T-helper 1 cell treated with Interleukin-12 subunit alpha and Interleukin-12 subunit beta and Interleukin-4 antibody, amounts not matched to agents 30 ng/mL and 1 ng/mL, for 36 hours (primary cell): ENCODE data around the gene ARRDC4. TPM values are rescaled to one million over a fixed set of nuclear protein-coding genes. Genes with fewer than 3 reads are reported as not detected.
"Not testable (repeated sequence)": the region's sequence is repeated elsewhere in the genome, so short reads cannot be mapped to it uniquely, and the experiment has no call there.

Experiments used
- intact Hi-C: fragments of 100-400 bp; cut with micrococcal nuclease; formaldehyde crosslinking; loops from one replicate; pipeline ENCODE4 v1.15.1; 2024
- total RNA-seq: library from RNA; stranded (reverse); gene quantifications from 2 replicates; pipeline ENCODE4 v1.2.3, GENCODE V29; 2022

Gene ARRDC4
- total RNA-seq, 1 donor from 2014 or later = 2.2 TPM

DNA sequence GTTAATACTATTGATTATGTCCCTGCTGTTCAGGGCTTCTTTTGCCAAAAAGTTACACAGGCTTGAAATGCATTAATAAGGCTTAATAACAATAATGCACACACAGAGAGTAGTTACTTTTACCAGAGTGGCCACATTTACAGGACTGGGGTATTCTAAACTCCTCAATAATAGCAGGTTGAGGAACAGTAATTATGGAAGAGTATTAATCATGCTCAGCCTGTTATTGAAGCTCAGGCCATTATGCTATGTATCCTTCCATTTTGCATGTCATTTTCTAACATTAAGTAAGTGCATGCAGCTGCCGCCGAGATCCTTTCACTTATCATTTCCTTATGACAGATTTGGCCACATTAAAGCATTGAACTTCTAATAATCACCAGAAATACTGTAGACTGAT, 5.7 kb downstream of the ARRDC4 start:
- intact Hi-C loops = no loop called here

DNA sequence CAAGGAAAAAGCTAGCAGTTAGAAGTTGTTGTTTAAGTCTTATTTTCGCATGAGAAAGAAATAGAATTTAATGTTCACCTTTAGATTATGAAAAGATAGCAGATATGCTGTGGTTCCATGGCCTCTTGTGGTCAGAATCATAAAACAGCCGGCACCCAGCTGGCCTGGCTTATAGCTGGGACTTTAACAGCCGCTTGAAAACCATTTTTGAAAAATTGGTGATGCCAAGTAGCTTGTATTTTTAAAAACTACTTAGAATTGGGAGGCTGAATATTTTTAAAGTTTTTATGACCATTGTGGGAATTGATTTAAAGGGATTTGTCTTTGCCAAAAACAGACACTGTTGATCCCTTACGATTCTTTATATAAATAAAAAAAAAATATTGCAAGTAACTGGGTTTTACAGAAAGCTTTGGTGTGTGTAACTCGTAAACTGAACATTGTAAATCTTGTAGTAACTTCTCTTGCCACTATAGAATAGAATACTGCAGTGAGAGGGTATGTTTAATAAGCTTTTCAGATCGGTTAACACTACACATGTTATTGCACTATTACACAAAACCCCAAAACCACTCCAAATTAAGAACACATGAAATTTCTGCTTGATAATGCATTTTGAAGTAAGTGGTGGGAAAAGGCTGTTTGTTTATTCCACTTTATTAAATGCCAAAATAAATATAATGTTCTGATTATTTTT, 6.6 kb downstream of the ARRDC4 start:
- intact Hi-C loops = no loop called here

DNA sequence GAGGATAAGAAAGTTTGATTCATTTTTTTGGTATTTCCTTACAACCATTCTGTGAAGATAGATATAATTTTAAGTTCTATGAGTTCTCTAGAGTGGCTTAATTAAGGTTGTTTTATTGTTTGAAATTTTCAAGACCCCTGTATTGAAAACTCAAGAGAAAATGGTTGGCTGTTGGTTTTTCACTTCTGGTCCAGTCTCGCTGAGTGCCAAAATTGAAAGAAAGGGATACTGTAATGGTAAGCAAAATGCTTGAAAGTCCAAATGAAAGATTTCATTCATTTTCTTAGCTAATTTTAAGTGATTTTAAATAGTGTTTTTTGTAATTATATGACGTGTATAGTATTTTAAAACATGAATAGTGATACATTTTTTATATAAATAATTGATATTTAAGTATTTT, 7.4 kb downstream of the ARRDC4 start:
- intact Hi-C loops = no loop called here

DNA sequence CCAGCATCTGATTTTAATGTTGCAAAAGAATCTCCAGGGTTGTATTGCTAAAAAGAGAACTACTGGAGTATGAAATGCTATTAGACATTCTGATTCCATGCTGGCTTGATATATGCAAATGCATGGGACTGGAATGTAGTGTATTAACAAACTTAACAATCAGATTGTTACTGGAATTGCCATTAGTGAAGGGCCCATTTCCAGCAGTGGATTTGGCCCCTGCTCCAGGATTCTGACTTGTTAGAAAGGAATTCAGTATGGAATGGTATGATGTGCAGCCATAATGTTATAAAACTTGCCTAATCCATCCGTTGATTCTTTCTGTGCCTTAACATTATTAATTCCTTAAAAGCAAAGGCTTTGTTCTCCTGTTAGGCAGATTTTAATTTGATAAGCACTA, 7.9 kb downstream of the ARRDC4 start:
- intact Hi-C loops = no loop called here

DNA sequence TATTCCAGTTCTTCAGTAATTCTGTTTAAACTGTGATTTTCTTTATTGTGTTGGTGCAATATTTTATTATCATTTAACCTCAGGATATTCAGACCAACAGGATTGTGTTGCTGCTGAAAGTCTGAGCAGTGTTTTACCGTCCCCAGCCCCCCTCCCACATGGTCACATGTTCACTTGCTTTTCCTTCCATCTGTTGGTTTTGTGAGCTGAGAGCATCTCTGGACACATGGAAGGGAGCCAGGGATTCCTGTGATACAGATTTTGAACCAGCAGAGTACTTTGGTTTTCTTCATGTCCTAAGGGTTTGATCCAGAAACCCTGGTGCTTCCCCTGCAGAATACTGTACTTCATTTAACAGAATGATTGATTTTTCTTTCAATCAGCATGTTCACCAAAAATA, 11.9 kb downstream of the ARRDC4 start:
- intact Hi-C loops = no loop called here

DNA sequence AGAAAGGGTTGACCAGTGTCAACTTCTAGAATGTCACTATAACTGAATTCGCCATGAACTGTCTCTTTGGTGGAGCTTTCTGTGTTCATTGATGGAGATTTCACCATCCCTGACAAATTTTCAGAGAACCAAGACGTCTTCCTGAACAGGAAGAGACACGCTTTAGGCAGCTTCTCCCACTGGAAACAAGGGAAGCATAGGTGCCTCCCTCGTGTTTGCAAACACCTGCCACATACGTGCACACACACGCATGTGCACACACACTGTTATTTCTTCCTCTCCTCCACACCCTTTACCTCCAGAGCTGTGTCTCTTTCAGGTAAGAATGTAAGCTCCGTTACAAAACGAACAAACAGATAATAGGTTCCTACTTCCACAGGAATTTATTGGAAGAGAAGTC, 15.6 kb downstream of the ARRDC4 start:
- intact Hi-C loops = no loop called here

DNA sequence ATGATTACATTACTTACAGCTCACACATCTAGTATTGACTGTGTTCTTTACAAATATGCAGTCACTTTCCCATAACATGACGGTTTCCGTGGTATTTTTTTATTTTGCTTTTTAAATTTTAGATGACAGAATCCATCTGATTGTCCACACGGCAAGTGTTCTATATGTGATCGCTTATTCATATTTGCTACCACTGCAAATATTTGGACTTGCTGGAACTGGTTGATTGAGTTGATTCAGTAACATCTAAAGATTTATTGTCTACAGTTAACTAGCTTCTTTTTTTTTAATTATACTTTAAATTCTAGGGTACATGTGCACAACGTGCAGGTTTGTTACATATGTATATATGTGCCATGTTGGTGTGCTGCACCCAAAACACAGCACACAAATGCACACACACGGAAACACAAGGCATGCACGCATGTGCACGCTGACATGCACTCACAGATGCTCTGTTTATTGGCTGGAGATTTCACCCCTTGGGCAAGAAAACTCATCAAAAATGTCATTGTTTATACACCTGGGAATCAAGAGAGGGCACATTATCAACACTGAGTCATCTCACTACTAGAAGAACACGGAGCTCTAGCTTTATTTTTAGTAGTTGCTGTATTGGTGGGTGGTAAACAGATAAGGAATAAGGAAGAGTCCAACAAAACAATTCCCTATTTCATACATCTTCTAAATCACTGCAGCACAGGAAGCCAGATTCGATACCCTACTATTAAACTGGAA, 16.4 kb downstream of the ARRDC4 start:
- intact Hi-C loops = no loop called here

DNA sequence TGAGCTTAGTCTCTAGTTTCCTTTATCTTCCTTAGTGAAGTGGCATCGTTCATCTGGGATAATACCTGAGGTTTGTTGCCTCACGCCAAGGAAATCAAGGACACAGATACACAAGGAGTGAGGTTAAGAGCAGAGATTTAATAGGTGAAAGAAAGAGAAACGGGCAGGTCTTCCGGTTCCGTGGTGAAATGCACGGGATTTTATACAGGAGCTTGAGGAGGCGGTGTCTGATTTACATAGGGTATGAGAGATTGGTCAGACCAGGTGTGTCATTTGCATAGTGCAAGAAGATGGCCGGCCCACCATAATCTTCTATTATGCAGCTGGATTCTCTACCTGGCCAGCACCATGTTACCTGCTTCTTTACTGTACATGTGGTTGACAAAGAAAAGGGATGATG, 17.2 kb downstream of the ARRDC4 start:
- intact Hi-C loops = no loop called here

DNA sequence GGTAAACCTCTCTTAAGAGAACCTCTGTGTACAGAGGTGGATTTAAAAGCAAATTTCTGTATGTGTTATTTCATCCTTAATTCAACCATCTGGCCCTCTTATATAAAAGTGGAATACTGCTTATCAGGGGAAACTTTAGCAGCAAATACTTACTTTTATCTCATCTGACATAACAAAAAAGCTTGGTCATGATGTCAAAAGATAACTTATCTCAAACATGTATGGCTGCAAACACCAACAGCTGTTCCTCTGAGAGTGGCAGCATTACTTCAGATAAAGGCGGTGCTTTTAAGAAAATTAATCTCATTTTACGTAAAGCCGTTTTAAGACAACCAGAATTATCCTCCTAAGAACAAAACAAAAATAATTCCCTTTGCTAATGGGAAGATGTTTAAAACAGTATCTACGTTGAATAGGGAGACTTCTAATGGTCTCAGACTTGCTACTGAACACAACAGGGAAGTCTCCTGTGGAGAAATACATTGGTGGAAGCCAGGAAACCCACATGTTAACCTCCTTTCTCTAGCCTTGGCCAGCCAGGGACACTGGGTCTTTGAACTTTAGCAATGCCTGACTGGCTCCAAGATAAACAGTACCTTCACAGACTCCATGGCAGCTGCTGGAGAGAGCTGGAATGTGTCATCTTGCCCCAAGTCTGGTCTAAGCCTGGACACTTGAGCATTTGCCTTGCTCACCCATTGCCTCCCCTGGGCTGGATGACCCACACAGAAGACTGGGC, 18.1 kb downstream of the ARRDC4 start:
- intact Hi-C loops = no loop called here

DNA sequence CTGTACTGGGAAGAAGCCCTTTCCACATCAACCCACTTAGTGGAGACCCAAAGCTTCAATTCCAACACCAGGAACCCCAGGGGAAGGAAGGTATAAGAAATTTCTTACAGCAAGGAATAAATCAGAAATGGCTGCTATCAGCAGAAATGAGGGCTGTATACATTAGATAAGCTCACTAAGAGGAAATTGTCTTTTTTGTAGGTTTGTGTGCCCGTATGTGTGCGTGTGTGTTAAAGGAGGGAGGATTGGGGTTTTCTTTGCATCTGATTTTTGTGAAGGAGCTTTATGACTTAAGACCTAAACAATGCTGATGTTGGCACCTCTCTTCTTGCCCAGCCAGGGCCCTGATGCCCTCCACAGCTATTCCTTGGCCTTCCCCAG, 18.6 kb downstream of the ARRDC4 start:
- intact Hi-C loops = no loop called here

DNA sequence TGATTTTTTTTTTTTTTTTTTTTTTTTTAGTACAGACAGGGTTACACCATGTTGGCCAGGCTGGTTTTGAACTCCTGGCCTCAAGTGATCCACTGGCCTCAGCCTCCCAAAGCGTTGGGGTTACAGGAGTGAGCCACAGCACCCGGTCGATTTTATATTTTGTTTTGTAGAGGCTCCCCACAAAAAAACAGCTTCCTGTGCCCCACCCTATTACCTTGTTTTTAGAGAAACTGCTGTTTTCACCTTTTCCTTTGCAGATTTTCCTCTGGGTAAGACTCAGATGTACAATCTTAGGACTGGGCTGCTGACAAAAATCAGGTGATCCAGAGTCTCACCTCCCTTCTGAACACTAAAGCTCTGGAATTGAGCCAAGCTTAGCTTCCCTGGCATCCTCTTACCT, 20.6 kb downstream of the ARRDC4 start:
- intact Hi-C loops = no loop called here

DNA sequence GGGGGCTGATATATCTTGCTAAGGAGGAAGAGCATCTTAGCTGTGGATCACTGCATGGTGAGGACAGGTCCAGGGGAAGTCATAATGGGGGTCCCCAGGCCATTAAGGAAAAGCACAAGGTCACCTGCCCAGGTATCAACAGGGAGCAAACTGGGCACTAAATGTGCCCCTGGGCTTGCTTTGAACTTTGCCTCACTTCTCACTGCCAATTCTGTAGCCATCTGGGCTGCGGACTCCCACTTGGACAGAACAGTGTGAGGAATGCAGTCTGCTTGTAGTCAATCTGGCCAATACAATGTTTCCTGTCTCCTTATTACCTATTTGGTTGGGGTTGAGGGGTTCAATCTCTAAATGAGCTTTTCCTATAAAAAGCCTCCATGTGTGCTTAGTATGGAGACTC, 21.3 kb downstream of the ARRDC4 start:
- intact Hi-C loops = no loop called here

DNA sequence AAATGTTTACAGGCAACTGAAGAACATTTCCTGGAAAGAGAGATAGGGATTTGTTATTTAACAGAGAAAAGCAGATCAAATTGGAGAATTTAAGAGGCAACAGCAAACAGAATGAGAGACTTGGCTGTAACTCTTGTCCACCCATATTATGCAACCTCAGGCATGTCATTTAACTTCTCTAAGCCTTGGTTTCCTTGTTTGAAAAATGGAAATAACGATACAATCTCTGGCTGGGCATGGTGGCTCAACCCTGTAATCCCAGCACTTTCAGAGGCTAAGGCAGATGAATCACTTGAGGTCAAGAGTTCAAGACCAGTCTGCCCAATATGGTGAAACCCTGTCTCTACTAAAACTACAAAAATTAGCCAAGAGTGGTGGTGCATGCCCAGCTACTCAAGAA, 23.7 kb downstream of the ARRDC4 start:
- intact Hi-C loops = no loop called here

DNA sequence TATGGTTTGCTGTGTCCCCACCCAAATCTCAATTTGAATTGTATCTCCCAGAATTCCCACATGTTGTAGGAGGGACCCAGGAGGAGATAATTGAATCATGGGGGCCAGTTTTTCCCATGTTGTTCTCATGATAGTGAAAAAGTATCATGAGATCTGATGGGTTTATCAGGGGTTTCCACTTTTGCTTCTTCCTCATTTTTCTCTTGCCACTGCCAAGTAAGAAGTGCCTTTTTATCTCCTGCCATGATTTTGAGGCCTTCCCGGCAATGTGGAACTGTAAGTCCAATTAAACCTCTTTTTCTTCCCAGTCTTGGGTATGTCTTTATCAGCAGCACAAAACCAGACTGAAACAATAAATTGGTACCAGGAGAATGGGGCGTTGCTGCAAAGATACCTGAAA, 25.5 kb downstream of the ARRDC4 start:
- intact Hi-C loops = not testable (repeated sequence)

DNA sequence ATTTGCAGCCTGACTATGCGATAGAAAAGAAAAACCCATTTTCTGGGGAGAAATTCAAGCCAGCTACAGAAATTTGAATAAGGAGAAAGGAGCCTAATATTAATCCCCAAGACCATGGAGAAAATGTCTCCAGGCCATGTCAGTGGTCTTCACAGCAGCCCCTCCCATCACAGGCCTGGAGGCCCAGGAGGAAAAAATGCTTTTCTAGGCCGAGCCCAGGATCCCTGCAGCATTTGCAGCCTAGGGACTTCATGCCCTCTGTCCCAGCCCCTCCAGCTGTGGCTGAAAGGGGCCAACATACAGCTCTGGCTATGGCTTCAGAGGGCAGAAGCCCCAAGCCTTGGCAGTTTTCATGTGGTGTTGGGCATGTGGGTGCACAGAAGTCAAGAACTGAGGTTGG, 26.3 kb downstream of the ARRDC4 start:
- intact Hi-C loops = no loop called here

DNA sequence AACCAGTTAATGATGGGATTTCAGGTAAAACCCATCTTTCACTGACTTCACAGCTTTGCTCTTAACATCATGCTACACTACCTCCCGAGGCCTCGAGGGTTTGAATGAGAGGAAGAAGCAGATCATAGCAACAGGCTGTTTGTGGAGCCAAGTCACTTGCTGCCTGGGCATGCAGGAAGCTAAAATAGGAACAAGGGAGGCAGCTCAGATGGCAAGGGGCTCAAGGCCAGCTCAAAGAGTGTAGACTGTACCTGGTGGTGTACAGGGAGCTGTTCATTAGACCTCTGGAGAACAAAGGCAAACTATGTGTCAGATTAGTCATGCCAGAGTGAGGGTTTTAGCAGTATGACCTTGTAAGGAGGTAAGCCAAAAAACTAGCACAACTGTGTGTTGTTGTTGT, 28.8 kb downstream of the ARRDC4 start:
- intact Hi-C loops = no loop called here

DNA sequence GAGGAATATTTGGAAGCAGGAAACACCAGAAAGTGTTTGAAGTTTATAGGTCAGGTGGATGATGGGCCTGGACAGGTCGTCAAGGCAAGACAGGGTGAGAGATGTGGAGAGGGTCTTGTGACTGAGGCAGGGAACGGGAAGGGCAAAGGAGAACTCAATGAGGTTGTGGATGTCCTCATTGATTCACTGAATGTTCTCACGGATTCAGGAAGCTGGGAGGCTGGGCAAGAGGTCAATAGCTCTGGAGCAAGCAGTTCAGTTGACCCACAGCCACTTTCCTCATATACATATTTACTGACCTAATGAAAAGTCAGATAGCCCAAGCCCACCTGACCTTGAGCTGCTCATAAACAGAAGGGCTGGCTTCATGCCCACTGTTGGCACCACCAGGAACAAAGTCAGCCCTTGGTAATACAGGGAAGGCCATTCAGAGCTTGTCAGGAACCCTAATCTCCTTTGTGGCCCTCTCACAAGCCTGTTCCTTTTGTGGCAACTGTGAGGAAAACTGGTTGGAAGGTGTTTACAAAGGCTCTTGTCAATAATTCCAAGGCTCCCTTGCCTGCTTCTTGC, 31.6 kb downstream of the ARRDC4 start:
- intact Hi-C loops = no loop called here

DNA sequence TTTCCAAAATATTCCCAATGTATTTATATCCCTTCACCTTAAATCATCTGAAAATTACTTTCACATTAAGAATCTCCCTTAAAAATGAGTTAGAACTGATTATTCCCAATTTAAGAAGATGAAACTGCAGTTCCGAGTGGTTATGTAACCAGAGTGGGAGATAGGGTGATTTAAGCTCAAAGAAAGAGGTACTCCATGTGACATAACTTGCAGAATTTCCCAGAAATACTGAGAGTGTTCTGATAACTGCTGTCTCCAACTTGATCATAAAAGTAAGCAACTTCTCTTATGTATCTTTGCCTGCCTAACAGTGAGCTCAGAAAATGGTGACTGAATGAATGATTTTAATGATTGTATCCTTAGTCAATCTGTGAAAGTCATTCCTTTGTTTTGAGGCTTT, 32.3 kb downstream of the ARRDC4 start:
- intact Hi-C loops = no loop called here

DNA sequence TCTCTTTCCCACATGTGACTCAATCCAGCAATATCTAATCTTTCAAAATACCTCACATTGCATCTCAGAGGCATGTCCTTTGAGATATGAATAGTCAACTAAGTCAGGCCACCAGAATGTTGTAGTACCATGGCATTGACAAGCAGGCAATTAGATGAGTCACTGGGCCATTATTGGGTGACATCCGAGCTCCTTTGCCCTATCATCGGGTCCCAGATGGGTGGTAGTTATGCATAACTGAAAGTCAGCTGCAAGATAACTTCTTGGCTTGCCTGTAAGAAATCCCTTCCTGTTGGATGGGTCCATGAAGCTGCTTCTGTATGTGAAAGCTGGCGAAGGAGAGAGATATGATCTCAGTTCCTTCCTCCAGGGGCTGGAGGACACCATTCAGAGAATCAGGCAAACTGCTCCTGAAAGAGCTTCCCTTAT, 32.8 kb downstream of the ARRDC4 start:
- intact Hi-C loops = no loop called here

DNA sequence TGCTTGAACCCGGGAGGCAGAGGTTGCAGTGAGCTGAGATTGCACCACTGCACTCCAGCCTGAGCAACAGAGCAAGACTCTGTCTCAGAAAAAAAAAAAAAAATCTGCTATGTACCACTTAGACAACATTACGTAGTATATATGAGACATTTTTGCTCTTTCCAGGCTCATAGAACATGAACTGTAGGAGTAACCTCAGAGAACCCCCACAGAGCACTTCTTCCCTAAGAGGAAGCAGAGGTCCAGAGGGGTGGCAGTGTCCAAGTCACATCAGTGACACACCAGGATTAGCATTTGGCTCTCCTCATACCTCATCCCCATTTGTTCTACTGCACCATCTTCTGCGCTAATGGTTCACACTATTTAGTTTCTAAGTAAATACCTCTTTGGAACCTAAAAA, 33.7 kb downstream of the ARRDC4 start:
- intact Hi-C loops = no loop called here

DNA sequence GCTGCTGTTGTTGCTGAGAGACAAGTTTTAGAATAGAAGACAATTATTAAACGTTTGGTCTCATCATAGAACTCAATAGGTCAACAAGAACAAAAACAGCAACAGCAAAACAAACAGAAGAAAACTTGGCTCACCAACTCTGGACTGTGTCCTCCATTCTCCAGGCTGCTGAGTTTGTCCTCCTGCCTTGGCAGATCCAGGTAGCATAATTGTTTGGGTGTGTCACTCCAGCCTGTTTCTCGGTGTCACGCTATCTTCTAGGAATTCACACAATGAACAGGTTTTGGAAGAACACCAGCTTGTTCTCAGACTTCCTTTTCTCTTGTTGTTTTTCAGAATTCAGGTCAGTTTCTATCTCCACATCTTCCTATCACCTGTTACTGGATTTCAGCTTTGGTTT, 34.7 kb downstream of the ARRDC4 start:
- intact Hi-C loops = no loop called here
